Measurements from ENCODE around the gene ZFYVE26.
A peak's percentile ranks its signal among the peaks of the same experiment; 100 is the strongest.

ZFYVE26 gene

GRCh38 chr14:67816326-67817002, at the start of gene ZFYVE26:
TSS of gene ZFYVE26 (minus strand) at chr14:67816590. CDS start at chr14:67815963, 627 bp downstream.
- peaks cover 5% of the 10 kb centered on the region for H3K36me3 Mint-ChIP-seq
- peak within 1 kb of the TSS; percentile 97 for H3K27ac Mint-ChIP-seq
- CTCF ChIA-PET = interaction anchor here (1.0 to 2.0 kb wide), 2 partner anchors 10 to 457 kb away, joined by 3 to 6 read pairs; partner anchors contain the start of genes ATP6V1D and EIF2S1
- peaks cover 65% of the 10 kb centered on the region for H3K4me1 Mint-ChIP-seq
- no peaks in the 10 kb centered on the region for H3K27me3 Mint-ChIP-seq
- no peaks in the 10 kb centered on the region for H3K9me3 Mint-ChIP-seq
- H3K4me3 Mint-ChIP-seq = peak within 1 kb of the TSS; percentile 93
- peak; percentile 96 for DNase-seq

GRCh38 chr14:67863223-67863622, 46.8 kb upstream of the ZFYVE26 start:
- H3K4me3 Mint-ChIP-seq = no peak overlapping the region
- no peak overlapping the region for H3K27ac Mint-ChIP-seq
- peaks cover 2% of the 10 kb centered on the region for H3K9me3 Mint-ChIP-seq
- H3K4me1 Mint-ChIP-seq = no peaks in the 10 kb centered on the region
- no peak for DNase-seq
- H3K36me3 Mint-ChIP-seq = peaks cover 14% of the 10 kb centered on the region
- no peaks in the 10 kb centered on the region for H3K27me3 Mint-ChIP-seq
- CTCF ChIA-PET = no interaction called here

GRCh38 chr14:67859169-67859749, 42.9 kb upstream of the ZFYVE26 start:
- DNase-seq = no peak
- Mint-ChIP-seq H3K27ac (no peak overlapping the region), H3K4me3 (no peak overlapping the region), H3K27me3 (no peaks in the 10 kb centered on the region), H3K36me3 (no peaks in the 10 kb centered on the region), H3K9me3 (no peaks in the 10 kb centered on the region), H3K4me1 (no peaks in the 10 kb centered on the region)
- CTCF ChIA-PET = no interaction called here

GRCh38 chr14:67857778-67858350, 41.5 kb upstream of the ZFYVE26 start:
- Mint-ChIP-seq H3K9me3 (no peaks in the 10 kb centered on the region), H3K36me3 (no peaks in the 10 kb centered on the region), H3K4me1 (no peaks in the 10 kb centered on the region), H3K27me3 (no peaks in the 10 kb centered on the region), H3K4me3 (no peak overlapping the region), H3K27ac (no peak overlapping the region)
- DNase-seq = no peak
- CTCF ChIA-PET = no interaction called here

- DNase-seq = no peak
- Mint-ChIP-seq H3K4me1 (no peaks in the 10 kb centered on the region), H3K27me3 (no peaks in the 10 kb centered on the region), H3K27ac (no peak overlapping the region), H3K9me3 (no peaks in the 10 kb centered on the region), H3K36me3 (no peaks in the 10 kb centered on the region), H3K4me3 (no peak overlapping the region)
- CTCF ChIA-PET = no interaction called here
Measured at GRCh38 chr14:67856827-67857226, 40.4 kb upstream of the ZFYVE26 start.

- Mint-ChIP-seq H3K27me3 (no peaks in the 10 kb centered on the region), H3K4me1 (no peaks in the 10 kb centered on the region), H3K27ac (no peak overlapping the region), H3K36me3 (peaks cover 4% of the 10 kb centered on the region), H3K9me3 (no peaks in the 10 kb centered on the region), H3K4me3 (no peak overlapping the region)
- DNase-seq = no peak
- CTCF ChIA-PET = no interaction called here
Measured at GRCh38 chr14:67853715-67854114, 37.3 kb upstream of the ZFYVE26 start.

GRCh38 chr14:67852926-67853604, 36.7 kb upstream of the ZFYVE26 start:
- Mint-ChIP-seq H3K9me3 (peaks cover 4% of the 10 kb centered on the region), H3K27me3 (no peaks in the 10 kb centered on the region), H3K36me3 (peaks cover 4% of the 10 kb centered on the region), H3K4me3 (no peak overlapping the region), H3K4me1 (no peaks in the 10 kb centered on the region), H3K27ac (no peak overlapping the region)
- no peak for DNase-seq
- CTCF ChIA-PET = interaction anchor here (0.7 kb wide), 2 partner anchors 186 to 523 kb away, joined by 3 read pairs; no protein-coding TSS in a partner anchor

- Mint-ChIP-seq H3K9me3 (peaks cover 6% of the 10 kb centered on the region), H3K27ac (no peak overlapping the region), H3K36me3 (peaks cover 6% of the 10 kb centered on the region), H3K27me3 (no peaks in the 10 kb centered on the region), H3K4me1 (no peaks in the 10 kb centered on the region), H3K4me3 (no peak overlapping the region)
- no peak for DNase-seq
- CTCF ChIA-PET = no interaction called here
Measured at GRCh38 chr14:67851785-67852410, 35.5 kb upstream of the ZFYVE26 start.

- CTCF ChIA-PET = no interaction called here
- Mint-ChIP-seq H3K4me1 (no peaks in the 10 kb centered on the region), H3K27me3 (no peaks in the 10 kb centered on the region), H3K4me3 (no peak overlapping the region), H3K27ac (no peak overlapping the region), H3K36me3 (peaks cover 8% of the 10 kb centered on the region), H3K9me3 (peaks cover 9% of the 10 kb centered on the region)
- DNase-seq = no peak
Measured at GRCh38 chr14:67850066-67850830, 33.9 kb upstream of the ZFYVE26 start.

- Mint-ChIP-seq H3K27ac (no peak overlapping the region), H3K9me3 (peaks cover 11% of the 10 kb centered on the region), H3K27me3 (no peaks in the 10 kb centered on the region), H3K4me1 (no peaks in the 10 kb centered on the region), H3K4me3 (no peak overlapping the region), H3K36me3 (peaks cover 8% of the 10 kb centered on the region)
- CTCF ChIA-PET = no interaction called here
- DNase-seq = no peak
Measured at GRCh38 chr14:67846029-67846610, 29.7 kb upstream of the ZFYVE26 start.

- Mint-ChIP-seq H3K27ac (no peak overlapping the region), H3K4me3 (no peak overlapping the region), H3K27me3 (no peaks in the 10 kb centered on the region), H3K4me1 (no peaks in the 10 kb centered on the region), H3K36me3 (peaks cover 6% of the 10 kb centered on the region), H3K9me3 (no peaks in the 10 kb centered on the region)
- DNase-seq = peak; percentile 62
- CTCF ChIA-PET = interaction anchor here (0.6 to 1.8 kb wide), 7 partner anchors 8 to 1007 kb away, joined by 3 to 4 read pairs (median 3); no protein-coding TSS in a partner anchor
Measured at GRCh38 chr14:67837011-67837624, 20.7 kb upstream of the ZFYVE26 start.

GRCh38 chr14:67835596-67835995, 19.2 kb upstream of the ZFYVE26 start:
- H3K9me3 Mint-ChIP-seq = no peaks in the 10 kb centered on the region

GRCh38 chr14:67833403-67833802, 17.0 kb upstream of the ZFYVE26 start:
- no peak for DNase-seq
- Mint-ChIP-seq H3K27me3 (no peaks in the 10 kb centered on the region), H3K27ac (no peak overlapping the region), H3K36me3 (peaks cover 12% of the 10 kb centered on the region), H3K4me3 (no peak overlapping the region), H3K4me1 (no peaks in the 10 kb centered on the region), H3K9me3 (peaks cover 2% of the 10 kb centered on the region)
- CTCF ChIA-PET = interaction anchor here (1.0 kb wide), 1 partner anchor 101 kb away, joined by 3 read pairs; no protein-coding TSS in a partner anchor

More at GRCh38 chr14:67835596-67835995, 19.2 kb upstream of the ZFYVE26 start:
- DNase-seq = no peak
- Mint-ChIP-seq H3K27ac (no peak overlapping the region), H3K4me3 (no peak overlapping the region), H3K27me3 (no peaks in the 10 kb centered on the region), H3K4me1 (no peaks in the 10 kb centered on the region), H3K36me3 (peaks cover 6% of the 10 kb centered on the region)
- CTCF ChIA-PET = no interaction called here

Measured in activated naive CD4-positive, alpha-beta T cell treated with anti-CD3 and anti-CD28 coated beads, Interleukin-2, amount 10 ng/mL, durations not matched to agents 7 days and 5 days (primary cell).